Hematopoietic multipotent progenitor cell treated with erythropoietin and hydrocortisone succinate and interleukin-3 and kit ligand, for 15 days (in vitro differentiated cells): ENCODE results near the gene MRPS18C.
A peak's percentile ranks its signal among the peaks of the same experiment; 100 is the strongest.

ENCODE experiments used
- DNase-seq: peaks from one replicate; pipeline ENCODE4 v3.0.0-alpha.2; 2015; ENCODE audit warnings: low spot score

Gene MRPS18C

DNA sequence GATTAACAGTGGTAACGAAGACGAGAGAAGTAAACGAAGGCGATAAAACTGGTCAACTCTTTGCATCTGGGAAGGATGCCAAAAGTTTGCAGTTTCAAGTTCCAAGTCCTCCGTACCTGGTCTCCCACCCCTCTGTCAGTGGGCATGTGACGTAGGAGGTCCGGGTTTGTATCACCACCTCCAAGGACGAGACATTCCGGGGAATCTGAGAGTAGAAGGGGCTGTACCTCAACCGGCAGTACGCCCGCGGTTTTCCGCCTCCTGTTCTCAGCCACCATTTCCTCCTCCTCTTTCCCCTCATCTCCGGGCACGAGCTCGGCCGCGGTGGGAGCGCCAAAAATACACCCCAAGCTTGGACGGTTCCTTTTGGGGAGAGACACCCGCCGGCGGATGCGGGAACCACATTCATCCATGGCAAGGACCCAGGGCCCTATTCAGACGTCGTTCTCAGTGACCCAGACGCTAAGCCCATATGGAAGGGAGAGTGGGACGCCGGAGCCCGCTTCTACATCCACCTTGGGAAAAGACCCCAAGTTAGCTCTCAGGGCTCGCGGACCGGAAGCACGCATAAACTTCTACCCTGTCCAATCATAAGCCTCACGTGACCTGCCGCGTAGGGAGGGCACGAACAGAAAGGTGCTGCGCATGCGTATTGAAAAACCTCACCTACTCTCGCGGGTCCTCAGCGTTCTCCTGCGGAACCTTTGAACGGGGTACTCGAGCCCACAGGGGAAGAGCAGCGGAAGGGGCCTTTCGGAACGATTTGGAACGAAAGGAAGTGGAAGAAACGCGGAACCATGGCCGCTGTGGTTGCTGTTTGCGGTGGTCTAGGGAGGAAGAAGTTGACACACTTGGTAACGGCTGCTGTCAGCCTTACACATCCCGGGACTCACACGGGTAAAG is at the start of gene MRPS18C, which contains the start of gene HELQ:
Gene MRPS18C, plus strand, starts transcription at position 778 of the 903 bp plus-strand sequence. Its CDS starts 20 bp downstream, at position 798.
Gene HELQ, minus strand, starts transcription at position 543 of the 903 bp plus-strand sequence. Its CDS starts 130 bp downstream, at position 413.
- DNase-seq, result peak; percentile 97

DNA sequence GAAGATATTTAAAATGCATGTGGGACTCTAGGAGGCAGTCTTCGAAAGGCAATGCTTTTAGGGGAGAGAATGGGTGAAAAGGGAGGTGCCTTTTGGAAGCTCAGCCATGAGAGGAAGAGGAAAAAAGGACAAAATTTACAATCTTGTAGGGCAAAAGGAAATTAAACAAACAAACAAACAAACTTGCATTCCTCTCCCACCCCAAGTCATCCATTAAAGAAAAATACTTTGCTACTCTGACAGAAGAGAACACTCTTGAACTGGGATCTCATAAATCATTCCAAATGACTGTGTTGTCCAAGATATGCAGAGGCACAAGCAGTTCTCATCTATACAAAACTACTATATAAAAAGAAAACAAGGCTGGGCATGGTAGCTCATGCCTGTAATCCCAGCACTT is 47.0 kb upstream of the MRPS18C start:
- no peak for DNase-seq

DNA sequence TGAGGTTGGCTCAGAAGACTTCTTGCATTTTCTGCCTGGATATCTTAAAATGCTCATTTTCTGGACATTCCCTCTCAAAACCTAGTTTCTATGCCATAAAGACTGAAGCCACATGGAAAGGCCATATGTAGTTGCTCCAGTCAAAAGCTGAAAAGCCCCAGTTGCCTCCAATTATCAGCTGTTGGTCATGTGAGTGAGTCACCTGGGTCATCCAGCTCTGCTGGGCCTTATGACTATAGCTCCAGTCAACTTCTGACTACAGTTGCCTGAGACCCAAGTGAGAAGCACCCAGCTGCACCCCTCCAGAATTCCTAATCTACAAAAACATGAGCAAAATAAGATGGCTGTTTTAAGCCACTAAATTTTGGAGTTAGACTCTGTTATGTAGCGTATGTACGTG is 42.2 kb upstream of the MRPS18C start:
- DNase-seq, result no peak

DNA sequence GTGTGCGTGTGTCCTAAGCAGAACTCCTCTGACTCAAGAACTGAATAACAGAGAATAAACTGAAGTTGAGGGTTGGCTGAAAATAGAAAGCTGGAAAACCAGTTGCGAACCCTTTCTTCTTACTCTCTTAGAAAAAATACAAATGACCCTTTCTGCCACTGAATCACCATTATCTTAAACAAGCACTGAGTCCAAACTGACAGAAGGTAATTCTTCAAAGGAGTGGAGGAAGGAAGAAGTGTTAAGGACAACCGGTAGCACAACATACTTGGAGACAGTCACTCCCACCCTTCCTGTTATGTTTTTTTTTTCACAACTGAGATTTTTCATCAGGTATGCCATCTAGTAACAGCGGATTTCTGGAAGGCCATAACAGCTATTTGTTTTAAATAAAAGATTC is 38.3 kb upstream of the MRPS18C start:
- DNase-seq, result no peak

DNA sequence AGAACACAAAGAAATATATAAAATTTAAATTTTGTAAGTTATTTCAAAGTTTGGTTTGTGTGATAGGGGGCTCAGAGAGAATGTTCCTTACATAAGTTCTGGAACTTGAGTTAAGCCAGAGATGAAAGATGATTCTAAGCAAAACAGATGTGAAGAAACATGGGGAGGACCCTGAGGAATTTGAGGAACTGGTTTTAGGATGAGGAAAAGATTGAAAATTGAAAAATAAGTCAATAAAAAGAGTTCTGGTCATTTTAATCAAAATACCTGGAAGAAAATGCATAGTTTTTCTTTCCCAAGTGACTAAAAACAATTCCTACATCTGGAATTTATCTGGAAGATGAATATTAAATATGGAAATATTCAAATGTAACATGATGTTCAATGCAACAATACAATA is 37.6 kb upstream of the MRPS18C start:
- no peak for DNase-seq

DNA sequence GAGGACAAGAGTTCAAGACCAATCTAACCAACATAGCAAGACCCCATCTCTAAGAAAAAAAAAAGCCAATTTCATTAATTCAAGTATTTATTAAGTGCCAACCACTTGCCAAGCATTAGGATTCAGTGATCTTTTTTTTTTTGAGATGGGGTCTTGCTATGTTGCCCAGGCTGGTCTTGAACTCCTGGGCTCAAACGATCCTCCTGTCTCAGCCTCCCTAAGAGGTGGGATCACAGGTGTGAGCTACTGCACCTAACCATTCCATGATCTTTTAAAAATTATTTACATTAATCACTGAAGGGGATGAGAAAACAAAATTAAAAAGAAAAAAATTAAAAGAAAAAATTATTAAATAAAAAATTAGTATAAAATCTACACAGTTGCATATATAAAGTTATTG is 24.7 kb upstream of the MRPS18C start:
- no peak for DNase-seq

DNA sequence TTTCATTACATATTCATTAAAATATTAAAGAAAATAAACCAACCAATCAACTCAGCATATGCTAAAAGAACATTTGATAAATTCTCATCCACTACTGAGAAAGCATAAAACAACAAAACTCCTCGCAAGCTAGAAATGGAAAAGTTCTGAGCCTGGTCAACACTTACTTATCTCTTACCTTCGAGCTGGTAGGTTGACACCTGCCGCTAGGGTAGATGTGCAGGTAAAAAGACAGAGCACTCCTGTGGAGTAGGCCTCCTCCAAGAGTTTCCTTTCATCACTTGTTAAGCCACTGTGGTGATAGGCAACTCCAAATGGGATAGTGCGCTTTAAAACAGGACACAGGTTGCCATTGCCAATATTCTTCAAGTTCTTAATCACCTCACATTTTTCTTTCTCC is 19.2 kb upstream of the MRPS18C start:
- no peak for DNase-seq

DNA sequence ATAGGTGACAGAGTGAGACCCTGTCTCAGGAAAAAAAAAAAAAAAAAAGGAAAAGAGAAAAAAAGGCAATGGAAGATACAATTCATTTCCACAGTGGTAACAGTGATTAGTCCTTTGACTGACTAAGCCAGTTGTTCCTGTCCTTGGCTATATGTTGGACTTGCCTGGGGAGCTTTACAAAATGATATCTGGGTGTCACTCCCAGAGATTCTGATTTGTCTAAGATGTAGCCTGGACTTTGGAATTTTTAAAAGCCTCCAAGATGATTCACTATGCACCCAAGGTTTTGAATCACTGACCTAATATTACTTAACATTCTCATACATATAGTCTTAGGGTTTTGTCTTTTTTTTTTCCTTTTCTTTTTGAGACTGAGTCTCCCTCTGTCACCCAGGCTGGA is 17.1 kb upstream of the MRPS18C start:
- DNase-seq, result no peak

DNA sequence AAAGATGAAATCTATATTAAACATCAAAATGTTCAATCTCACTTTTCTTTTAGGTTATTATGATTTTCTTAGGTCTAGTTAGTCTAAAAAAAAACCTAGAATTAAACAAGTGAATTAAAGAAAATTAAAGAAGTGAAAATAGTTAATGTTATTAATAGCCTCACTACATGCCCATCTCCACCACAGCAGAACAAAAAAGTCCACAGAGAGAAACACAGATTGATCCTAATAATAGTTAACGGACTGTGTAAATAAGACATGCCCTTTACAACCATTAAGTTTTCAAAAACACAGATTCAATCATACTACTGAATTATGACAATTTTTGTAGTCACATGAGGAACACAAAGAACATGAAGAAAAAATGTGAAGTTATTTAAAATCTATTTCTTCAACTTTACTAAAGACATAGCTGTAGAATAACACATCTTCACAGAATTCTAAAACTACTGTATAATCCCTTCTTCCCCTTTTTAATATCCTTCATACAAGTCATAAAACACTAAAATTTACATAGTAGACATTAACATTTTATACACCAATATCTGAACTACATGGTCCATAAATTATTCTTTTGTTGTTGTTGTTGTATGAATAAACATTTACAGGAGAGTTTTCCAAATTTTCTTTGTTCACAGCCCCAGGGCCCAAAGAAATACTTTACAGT is 15.6 kb upstream of the MRPS18C start:
- DNase-seq, result no peak

DNA sequence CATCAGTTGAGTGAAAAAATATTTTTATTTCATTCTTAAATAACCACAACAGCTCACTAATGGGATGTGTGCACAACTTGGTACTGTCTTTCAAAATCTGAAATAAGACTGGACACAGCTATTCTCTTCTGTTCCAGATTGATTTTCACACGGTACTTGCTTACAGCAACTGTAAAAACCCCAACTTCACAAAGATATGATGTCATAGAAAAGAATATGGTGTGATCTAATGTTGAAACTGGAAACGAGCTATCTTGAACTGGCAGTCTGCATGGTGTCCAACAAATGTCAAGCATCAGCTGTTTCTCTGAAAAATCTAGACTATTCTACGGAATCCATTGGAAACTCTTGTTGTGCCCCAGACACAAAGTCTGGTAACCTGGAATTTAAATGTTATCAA is 15.0 kb upstream of the MRPS18C start:
- DNase-seq, result no peak

DNA sequence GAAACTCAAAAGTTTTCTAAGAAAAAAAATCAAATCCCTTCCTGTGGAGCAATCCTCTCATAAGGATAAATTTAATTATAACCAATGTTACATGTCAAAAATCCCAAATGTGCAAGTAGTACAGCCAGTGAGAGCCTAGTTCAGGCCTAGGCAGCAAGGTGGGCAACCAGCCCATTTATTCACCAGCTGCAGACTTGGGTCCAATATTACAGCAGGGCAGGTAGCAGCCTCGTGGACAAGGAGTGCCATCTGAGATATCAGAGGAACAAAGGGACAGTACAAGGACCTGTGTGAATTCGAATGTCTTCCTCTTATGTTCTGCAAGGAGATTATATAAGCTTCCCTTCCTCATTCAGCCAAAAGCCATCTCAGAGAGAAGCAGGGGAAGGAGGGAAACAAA is 6.8 kb upstream of the MRPS18C start:
- DNase-seq, result no peak

DNA sequence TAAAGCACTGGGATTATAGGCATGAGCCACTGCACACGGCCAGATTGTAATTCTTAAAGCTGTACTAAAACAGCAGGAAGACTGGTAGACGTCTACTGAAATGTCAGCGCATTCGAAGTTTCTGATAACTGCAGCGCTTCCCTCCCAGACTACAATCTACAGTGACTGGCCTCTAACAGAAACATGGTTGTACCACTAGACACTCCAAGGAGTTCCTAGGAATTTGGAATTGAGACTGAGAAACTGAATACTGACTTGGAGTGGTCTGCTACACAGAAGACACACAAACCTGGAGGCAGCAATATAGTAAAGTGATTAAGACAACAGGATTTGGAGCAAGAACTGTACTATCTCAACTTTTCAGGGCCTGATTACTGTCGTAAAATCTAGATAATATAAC is 1.2 kb upstream of the MRPS18C start:
- DNase-seq, result peak; percentile 12

DNA sequence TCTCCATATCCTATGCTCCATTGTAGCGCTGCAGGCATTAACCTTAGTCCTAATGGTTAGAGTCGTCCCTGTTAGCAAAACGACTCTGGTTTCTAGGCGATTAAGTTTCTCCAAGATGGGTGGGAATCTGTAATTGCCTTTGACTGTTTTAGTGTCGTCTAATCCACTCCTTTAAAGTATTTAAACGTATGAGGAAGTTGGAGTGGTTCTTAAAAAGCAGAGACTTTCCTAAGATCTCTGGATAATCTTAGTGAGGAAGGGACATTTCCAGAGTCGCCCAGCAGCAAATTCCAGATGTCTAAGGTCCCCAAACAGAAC is 285 bp downstream of the MRPS18C start:
- no peak for DNase-seq

DNA sequence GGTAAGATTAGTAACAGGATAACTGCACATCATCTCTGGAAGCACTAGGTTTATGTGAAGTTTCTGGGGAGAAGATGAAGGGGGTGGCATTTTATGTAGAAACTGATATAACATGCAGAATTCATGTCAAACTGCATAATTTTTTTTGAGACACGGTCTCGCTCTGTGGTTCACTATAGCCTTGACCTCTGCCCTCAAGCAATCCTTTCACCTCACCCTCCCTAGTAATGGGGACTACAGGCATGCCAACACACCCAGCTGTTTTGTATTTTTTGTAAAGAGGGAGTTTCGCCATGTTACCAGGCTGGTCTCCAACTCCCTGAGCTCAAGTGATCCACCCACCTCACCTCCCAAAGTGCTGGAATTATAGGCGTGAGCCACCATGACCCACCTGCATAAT is 17.6 kb downstream of the MRPS18C start:
- DNase-seq, result no peak

DNA sequence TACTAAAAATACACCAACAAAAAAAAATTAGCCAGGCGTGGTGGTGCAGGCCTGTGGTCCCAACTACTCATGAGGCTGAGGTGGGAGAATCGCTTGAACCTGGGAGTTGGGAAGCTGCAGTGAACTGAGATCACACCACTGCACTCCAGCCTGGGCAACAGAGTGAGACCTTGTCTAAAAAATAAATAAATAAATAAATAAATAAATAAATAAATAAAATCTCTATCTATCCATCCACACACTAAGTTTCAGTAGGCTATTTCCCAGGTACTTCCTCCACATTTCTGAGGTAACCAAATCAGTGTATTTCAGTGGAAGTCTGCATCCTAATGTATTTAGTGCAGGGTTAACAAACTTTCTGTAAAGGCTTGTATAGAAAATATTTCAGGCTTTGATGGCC is 18.1 kb downstream of the MRPS18C start:
- no peak for DNase-seq

DNA sequence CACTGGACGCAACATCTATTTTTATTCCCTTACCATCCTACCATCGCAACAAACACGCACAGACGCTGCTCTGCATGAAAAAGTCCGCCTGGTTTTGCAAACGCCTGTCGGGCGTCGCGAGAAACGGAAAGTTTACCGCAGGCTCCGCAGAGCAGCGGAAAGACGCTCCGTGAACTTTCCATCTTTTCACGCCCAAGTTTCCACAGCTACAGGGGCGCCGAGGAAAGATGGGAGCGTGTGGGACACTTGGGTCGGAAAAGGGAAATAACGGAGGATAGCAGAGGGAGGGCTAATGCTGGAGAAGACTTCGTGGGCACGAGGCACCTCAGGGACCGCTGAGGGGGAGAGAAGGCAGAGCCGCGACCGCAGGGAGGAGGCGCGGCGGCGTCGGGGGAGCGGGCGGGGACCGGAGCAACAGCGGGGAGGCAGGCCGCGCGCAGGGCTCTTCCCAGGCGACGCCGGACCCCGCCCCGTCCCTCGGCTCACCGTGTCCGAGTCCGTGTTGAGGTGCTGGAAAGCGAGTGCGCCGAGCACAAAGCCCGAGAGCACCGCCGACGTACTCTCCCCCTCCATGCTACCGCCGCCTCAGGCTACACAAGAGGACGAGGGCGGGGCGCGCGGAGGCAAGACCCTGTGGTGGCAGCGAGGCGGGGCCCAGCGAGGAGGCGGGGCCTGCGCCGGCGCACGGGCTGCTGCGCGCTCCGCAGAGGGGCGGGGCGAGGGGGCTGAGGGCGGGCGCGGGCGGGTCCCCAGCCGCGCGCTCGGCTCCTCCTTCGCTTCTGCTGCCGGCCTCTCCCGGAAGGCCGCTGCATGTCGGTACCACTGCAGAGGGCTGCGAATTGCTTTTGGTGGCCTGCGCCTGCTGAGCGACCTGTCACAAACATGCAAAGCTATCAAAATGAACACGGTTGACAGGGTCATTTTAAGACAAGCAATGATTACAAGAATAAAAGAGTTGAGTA is 28.9 kb downstream of the MRPS18C start, which contains the start of gene ABRAXAS1:
Gene ABRAXAS1, minus strand, starts transcription at position 601 of the 962 bp plus-strand sequence. Its CDS starts 28 bp downstream, at position 573.
- DNase-seq, result peak; percentile 94

DNA sequence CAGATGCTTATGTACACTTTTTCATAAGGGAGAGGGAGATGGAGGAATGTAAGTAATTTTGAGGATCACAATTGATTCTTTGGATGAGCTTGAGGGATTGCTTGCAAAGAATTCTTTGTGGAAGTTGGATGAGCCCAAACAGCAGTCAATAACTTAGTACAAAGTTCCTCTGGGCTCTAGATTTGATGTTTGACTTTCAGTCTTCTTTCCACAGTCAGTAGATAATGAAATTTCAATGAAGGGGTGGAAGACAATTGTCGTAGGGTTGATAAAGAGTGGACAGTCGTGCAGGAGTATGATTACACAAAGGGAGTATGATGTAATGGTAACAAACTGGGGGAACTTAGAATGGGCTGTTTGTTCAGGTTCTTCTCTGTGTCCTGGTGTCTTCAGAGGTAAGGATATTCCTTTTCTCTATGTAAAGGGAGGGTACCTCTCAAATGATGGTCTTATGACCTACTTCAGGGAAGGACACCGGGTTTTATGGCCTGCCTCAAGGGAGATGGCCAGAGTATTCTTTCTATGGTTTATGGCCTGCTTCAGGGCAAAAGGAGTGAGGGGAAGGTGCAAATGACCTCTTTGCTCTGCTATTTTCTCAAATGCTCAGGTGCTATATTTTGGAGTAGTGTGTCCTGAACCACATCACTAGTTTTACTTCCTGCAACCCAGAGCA is 30.7 kb downstream of the MRPS18C start:
- peak; percentile 32 for DNase-seq

DNA sequence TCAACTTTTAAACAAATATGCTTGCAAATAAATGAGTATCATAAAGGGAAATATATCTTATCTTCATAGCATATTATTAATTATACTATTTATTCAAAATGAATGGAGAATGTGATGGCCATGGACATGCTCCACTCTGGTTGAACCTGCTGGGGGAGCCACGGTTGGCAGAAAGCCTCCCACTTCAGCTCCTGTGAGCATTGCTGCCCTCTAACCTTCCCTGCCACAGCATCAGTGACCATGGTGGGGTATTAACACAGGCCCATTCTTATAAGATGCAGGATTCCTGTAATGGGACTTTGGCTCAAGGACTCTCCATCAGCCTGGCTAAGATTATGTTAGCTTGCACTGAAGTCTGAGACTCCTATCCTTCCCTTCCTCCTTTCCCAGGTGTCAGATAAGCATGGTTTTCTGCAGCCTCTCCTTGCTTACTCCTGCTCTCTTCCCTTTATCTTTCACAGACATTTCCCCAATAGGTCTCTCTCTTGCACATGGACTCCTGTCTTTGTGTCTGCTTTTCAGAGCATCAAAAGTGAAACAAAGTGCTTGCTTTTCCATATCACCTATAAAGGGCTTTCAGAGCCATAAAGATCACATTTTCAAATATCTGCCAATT is 34.0 kb downstream of the MRPS18C start:
- peak; percentile 28 for DNase-seq

DNA sequence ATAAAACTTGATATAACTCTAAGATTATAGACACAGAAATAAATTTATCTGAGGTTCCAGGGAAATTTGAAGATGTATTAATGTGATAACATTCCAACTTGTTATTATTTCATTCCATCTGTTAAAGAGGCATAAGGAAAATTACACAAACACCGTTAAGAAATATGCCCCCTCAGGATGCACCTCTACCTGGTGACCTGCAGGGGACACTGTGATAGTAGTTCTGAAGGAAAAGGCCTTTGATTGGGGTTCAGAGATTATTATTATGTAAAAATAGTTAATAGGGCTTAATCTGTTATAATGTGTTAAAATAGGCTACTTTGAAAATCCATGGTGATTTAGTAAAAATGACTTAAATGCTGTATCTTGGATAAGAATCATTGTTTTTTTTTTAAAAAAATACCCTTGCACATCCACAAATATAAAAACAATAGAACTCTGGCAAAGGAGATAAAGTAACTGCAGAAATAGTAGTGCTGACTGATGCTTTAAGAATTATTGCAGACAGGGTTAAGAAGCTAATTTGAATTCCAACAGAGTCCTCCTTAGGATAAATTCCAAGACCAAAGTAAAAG is 35.1 kb downstream of the MRPS18C start:
- DNase-seq, result peak; percentile 64

DNA sequence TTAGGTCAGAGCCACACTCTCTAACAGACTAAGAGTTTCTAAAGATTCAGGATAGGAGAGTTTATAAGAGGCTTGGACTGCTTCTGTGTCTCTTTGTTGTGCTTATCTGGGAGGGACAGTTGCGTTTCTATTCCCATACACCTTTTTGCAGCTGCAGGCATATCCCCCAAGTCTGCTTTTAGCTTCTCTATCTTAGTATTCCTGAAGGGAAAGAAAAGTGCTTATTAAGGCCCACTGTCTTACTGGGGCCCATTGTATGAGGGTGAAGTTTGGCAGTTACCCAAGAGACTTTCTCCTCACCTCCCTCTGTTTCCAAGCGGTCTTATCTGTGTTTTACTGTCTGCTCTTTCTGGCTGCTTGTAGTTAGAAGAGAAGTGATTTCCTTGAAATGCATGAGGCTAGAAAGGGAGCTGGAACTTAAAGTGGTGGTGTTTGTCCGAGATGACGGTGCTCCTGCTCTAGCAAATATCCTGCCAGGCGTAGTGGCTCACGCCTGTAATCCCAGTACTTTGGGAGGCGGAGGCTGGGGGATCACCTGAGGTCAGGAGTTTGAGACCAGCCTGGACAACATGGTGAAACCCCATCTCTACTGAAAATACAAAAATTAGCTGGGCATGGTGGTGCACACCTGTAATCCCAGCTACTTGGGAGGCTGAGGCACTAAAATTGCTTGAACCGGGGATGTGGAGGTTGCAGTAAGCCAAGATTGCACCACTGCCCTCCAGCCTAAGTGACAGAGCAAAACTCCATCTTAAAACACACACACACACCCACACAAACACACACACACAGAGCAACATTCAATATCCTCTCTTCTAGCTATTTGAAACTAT is 40.4 kb downstream of the MRPS18C start:
- DNase-seq, result peak; percentile 30
